Ishikawa (cell line): ENCODE results near the gene NUAK2.

Experiments
- CEBPB ChIP-seq: IDR thresholded peaks from 2 replicates; pipeline ENCODE4 v1.6.1; 2012
- EP300 ChIP-seq: IDR thresholded peaks from 2 replicates; pipeline ENCODE4 v1.6.1; 2012; ENCODE audit warnings: borderline replicate concordance
- FOXM1 ChIP-seq: IDR thresholded peaks from 2 replicates; pipeline ENCODE4 v1.6.1; 2012; ENCODE audit warnings: low read depth, borderline replicate concordance
- TAF1 ChIP-seq: IDR thresholded peaks from 2 replicates; pipeline ENCODE4 v1.6.1; 2012; ENCODE audit warnings: low read depth, mild to moderate bottlenecking
- TF ChIP-seq, protein P1 (sequence below): IDR thresholded peaks from 2 replicates; pipeline ENCODE4 v1.6.1; 2012; ENCODE audit warnings: low read depth, mild to moderate bottlenecking
- TF ChIP-seq, protein P2 (sequence below): IDR thresholded peaks from 2 replicates; pipeline ENCODE4 v1.6.1; 2012

DNA sequence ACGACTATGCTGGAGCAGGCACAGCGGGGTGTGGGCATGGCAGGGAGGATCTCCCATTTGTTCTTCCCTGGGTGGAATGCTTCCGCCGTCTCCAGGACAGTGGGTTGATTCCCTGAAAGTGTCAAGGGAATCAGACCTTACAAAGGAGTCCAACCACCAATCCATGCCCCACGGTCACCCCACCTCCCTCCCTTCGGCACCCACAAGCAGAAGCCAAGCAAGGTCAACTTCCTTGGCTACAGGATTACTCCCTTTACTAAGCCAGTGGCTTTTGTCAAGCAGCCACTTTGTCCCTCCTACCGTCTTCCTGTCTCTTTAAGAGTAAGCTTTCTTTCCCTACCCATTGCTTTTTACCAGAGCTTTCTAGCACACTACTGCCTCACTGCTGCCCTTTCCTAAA lies 15.9 kb upstream of the NUAK2 start:
- TF ChIP-seq, protein P1, sequence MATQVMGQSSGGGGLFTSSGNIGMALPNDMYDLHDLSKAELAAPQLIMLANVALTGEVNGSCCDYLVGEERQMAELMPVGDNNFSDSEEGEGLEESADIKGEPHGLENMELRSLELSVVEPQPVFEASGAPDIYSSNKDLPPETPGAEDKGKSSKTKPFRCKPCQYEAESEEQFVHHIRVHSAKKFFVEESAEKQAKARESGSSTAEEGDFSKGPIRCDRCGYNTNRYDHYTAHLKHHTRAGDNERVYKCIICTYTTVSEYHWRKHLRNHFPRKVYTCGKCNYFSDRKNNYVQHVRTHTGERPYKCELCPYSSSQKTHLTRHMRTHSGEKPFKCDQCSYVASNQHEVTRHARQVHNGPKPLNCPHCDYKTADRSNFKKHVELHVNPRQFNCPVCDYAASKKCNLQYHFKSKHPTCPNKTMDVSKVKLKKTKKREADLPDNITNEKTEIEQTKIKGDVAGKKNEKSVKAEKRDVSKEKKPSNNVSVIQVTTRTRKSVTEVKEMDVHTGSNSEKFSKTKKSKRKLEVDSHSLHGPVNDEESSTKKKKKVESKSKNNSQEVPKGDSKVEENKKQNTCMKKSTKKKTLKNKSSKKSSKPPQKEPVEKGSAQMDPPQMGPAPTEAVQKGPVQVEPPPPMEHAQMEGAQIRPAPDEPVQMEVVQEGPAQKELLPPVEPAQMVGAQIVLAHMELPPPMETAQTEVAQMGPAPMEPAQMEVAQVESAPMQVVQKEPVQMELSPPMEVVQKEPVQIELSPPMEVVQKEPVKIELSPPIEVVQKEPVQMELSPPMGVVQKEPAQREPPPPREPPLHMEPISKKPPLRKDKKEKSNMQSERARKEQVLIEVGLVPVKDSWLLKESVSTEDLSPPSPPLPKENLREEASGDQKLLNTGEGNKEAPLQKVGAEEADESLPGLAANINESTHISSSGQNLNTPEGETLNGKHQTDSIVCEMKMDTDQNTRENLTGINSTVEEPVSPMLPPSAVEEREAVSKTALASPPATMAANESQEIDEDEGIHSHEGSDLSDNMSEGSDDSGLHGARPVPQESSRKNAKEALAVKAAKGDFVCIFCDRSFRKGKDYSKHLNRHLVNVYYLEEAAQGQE = no peak
- TF ChIP-seq EP300 (no peak), CEBPB (no peak), TAF1 (no peak), FOXM1 (no peak)
- TF ChIP-seq, protein P2, sequence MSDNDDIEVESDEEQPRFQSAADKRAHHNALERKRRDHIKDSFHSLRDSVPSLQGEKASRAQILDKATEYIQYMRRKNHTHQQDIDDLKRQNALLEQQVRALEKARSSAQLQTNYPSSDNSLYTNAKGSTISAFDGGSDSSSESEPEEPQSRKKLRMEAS = no peak
